HG03280 (cell line): ENCODE results near the gene CFAP74.

Source experiments
- ATAC-seq: cut with Tn5 transposase; IDR thresholded peaks from one replicate; pipeline ENCODE4 v1.9.1; 2021; ENCODE audit warnings: mild to moderate bottlenecking, moderate library complexity; ENCODE audit not compliant: unreplicated experiment

The CFAP74 gene, protein sequence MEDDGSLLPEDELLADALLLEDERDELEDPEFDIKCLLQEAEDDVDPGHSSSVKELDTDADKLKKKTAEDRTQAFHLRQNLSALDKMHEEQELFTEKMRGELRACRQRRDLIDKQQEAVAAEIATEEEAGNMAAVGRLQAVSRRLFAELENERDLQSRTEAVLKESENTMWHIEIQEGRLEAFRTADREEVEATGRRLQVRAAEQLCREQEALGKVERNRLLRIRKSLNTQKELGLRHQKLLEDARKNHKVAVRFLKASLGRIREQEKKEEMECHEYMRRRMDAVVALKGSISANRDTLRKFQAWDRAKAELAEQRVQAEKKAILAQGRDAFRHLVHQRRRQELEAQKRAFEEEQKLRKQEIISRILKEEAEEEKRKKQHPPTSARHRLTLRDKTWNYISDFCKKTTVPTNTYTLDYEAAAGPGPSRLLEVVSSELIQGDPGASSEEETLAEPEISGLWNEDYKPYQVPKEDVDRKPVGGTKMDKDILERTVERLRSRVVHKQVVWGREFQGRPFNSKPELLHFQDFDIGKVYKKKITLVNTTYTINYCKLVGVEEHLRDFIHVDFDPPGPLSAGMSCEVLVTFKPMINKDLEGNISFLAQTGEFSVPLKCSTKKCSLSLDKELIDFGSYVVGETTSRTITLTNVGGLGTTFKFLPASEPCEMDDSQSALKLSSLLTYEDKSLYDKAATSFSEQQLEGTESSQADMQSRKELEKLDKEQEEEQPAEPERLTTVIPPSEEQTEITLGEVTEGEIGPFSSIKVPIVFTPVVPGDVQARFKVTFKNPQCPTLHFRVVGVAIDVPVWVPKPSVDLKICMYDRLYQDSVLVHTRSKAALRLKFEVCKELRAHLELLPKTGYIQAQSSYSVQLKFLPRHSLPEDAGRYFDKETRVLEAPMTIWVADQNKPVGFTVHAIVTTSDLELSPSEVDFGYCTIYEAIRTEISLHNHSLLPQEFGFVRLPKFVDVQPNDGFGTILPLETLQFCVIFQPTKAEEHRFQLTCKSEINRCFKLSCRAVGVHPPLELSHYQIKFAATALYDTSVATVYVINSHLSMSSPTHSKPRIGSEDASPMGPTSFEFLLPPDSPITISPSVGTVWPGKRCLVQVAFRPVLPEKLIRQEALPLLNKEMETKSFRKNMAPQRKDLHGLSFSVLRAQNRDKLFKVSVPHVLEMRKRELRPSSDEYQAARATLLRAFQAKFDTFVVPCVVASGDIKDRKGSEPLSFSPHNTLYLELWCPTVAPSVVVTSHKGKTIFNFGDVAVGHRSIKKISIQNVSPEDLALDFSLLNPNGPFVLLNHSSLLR (N-terminal part only)

DNA sequence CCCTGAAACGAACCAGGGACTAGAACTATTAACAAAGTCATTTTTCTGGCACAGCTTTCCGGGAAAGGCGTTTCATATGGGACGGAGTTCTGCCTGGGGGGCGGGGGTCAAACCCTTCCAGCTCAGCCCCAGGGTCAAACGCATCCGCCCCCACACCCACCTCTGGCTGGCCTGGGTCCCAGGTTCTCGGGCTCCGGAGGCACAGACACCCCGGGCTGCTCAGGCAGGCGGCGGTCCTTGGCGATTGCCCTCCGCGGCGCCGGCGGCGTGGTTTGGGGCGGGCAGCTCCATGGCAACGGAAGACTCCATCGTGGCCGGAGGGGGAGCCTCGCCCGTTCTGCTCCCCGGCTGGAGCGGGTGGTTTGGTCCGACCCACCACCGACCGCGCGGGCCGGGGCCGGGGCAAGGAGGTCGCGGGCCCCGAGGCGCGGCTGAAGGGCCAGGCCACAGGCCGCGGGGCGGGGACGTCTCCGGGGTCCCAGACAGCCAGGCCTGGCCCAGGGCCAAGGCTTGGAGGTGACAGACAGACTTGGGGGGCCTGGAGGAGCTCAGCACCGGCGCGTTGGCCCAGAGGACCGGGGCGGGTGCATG, at the start of gene CFAP74:
CFAP74 (minus strand) TSS at position 246 of the 591 bp plus-strand sequence. CDS start 12,830 bp downstream, outside the sequence.
- no peak for ATAC-seq

DNA sequence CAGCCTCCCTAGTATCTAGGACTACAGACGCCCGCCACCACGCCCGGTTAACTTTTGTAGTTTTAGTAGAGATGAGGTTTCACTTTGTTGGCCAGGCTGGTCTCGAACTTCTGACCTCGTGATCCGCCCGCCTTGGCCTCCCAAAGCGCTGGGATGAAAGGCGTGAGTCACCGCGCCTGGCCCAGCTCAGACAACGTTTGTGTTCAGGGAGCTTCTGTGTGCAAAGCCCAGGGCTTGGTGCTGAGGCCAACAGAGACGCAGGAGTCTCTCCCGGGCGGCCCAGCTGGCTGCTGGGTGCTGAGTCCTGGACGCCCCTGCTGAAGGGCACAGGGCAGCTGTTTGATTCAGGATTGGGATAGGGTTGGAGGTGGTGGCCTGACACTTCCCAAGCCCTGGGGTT, 49.6 kb upstream of the CFAP74 start:
- ATAC-seq = no peak

DNA sequence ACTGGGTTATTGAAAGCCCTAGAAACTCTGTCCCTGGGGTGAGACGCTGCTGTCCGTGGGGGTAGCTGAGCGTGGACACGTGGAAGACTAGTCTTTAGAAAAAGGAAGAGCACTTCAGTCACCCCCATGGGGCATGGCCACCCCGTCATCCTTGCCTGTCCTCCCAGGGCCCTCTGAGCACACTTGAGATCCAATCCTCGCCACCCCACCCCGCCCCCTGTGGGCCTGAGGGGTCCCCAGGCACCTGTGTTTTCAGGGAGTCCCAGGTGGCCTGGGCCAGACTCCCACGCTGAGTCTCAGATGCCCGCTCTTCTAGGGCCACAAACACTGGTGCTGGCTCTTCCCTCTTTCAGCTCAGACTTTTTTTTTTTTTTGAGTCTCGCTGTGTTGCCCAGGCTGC, 49.2 kb upstream of the CFAP74 start:
- ATAC-seq = no peak

DNA sequence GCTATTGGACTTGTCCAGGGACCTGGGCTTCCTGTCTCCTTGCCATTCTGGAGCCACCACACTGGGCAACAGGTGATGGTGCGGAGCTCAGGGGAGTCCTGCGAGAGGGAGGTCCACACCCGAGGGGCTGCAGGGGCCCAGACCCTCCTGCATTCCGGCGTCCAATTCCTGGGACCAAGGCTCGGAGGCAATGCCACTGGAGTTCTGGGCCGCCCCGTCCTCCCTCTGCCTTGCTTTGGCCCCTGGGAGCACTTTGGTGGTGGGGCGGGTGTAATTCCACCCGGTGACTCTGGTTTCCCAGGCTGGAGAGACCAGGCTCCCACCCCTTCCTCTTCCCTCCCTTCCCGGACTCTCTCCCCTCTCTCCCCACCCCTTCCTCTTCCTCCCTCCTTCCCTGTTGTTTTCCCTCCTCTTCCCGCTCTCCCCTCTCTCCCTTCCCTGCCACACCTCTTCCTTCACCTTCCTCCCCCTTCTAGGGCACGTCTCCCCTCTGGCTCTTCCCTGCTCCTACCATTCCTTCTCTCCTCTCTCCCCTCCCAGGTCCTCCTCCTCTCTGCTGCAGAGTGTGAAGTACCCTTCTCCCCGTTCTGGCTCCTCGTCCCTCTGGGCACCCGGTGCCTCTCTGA, 48.6 kb upstream of the CFAP74 start:
- ATAC-seq = no peak

DNA sequence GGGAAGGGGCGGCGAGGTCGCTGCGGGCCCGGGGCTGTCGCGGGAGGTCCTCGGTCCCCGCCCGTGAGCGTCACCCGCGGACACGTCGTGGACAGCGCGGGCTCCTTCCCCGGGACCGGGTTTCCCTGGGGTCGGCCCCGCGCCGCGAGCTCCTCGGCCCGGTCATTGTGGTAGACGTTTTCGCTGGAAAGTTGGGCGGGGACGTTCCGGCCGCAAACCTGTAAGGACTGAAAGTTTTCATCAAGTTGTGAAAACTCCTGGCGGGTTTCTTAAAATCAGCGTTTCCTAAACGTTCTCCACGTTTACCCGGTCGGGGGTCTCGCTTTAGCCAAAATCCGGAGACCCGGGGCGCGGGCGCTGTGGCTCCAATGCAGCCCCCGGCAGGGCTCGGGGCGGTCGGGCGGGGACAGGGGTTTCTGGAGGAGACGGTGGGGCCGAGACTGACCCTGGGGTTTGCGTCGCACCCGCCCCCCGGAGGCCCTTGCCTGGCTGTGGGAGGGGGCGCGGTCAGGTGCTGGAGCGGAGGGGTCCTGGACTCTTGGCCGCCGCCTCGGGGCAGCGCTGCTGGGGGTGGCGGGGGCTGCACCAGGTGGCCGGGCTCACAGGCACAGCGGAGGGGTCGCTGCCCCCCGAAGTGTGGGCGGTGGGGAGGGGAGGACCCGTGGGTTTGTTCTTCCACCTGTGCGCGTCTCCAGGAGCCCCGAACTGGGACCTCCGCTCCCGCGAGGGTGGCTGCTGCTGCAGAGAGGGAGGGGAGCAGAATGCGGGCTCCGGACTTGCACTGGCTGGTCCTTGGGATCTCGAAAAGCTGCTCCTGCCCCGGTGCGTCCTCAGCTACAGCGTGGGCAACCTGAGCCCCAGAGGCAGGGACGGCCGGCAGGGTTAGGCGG, 47.5 kb upstream of the CFAP74 start:
- ATAC-seq = no peak

DNA sequence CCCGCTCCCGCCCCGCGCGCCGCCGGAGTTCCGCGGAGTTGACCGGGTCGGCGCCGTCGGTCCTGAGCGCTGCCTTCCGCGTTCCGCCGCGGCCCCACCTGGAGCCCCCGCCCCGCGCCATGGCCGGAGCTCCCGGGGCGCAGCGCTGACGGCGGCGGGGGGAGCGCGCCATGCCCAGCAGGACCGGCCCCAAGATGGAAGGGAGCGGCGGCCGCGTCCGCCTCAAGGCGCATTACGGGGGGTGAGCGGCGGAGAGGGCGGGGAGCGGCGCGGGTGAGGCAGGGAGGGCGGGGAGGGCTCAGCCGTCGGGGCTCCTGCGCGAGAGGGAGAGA, 46.8 kb upstream of the CFAP74 start:
- ATAC-seq = no peak

DNA sequence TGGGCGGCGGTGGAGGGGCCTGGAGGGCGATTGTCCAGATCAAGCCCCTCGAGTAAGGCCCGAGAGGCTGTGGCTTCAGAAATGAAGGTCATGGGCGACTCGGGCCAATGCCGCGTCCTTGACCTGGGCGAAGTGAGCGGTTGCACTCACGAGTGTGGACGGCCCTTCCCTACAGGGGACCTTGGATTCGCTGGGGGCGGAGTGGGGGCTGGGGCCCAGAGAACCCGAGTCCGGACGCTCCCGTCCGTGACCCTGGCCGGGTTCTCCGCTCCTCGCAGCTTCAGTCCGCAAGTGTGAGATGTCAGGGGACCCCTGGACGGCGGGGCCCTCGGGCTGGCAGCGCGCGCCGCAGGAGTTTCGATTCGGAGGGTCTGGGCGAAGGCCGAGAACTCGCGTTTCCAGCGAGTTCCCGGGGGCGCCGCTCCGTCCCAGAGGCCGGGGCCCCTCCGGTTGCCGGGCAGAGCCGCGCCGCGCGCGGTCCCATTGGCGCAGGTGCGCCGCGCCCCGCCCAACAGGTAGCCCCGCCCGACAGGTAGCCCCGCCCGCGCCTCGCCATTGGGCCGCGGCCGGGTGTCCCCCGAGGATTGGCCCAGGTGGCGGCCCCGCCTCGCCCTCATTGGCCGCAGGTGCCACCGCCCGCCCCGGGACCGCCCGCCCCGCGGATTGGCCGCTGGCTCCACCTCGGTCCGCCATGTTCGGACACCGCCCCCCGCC, 46.3 kb upstream of the CFAP74 start, which contains the start of gene PRKCZ:
PRKCZ (plus strand) TSS at position 694 of the 714 bp plus-strand sequence. CDS start 220 bp downstream, outside the sequence.
- no peak for ATAC-seq

DNA sequence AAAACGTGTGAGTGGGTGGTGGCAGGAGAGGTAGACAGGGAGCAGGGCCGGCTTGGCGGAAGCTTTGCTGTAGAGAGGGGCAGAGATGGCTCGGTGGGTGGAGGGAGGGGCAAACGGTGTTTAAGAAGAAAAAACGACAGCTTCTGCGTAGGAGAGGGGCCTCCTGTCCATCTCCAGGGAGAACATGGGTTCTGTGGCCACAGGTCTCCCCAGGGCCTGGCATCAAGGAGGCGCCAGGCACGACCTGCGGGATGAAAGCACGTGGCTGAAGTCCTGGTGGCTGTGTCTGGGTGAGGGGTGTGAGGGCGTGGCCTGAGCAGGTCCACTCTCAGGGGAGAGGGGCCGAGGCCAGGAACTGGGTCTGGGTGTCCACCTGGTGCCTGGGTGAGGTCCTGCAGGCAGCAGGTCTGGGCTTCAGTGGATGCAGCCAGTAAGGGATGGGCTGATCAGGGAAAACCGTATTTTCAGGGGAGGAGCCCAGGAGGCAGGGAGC, 45.7 kb upstream of the CFAP74 start:
- ATAC-seq = no peak

DNA sequence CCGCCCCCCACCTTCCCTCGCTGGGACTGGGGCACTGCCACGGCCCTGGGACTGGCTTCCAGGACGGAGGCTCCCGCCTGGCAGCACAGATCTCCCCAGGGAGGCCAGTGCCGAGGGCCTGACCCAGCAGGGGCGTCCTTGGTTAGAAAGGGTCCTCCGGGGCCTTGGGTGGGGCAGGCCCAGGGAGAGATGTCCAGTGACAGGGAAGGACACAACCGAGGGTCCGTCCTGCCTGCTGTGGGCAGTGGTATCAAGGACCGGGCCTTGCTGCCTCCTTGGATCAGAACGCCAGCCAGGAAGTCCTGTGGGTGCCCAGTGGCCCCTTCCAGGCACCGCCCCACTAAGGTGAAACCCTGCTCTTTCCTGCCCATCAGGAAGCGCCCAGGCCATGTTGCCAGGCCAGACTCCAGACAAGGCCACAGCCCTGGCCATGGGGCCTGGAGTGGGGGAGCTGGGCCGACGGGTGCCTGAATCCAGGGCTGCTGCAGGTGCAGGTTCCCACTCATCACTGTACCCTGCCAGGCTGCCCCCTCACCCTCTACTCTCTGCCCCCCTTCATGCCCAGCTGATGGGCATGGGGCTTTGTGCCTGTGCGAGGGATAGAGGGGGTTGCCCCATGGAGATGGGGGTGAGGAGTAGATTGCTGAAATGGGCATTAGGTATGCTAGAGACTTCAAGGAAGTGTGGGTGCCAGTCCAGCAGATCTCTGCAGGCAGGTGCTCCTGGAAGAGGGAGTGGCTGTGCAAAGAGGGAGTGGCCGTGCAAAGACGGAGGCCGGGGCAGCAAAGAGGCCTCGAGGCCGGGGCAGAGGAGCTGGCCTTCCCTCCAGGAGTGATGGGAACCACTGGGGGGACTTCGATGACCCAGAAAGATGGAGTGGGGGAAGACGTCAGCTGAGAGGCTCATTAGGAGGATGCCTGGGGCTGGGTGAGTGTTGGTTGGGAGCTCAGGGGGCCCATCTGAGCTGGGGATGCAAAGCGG, 44.5 kb upstream of the CFAP74 start:
- ATAC-seq = no peak

DNA sequence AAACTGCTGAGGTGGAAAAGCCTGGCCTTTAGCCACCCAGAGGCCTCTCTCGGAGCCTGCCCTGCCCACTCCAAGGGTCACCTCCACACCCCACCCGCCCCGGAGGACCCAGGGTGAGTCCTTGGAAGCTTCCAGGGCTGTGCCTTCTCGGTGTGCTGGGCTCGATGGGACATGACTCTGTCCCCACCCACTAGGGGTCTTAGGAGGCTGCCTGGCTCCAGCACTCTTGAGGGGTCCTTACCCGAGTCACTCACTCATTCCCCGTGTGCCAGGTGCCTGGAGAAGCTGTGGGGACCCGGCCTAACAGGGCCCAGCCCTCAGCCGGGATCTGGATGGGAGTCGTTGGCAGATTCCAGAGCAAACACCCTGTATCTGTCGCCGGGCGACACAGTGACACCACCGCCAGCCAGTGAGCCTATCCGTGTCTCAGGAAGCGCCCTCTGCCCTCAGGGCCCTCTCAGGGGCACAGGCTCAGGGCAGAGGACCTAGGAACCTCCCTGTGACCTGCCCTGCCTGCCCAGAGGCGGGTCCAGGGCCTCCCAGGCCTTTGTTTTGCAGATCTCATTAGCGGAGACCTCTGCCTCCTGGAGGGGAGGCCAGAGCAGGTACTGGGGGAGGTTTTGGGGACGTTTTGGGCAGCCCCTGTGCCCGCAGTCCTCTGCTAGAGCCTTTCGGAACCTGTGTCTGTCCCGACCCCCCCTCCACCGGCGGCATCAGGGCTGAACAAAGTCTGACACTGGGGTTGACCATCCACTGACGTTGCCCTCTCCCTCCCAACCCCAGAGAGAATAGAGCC, 43.6 kb upstream of the CFAP74 start:
- ATAC-seq = no peak

DNA sequence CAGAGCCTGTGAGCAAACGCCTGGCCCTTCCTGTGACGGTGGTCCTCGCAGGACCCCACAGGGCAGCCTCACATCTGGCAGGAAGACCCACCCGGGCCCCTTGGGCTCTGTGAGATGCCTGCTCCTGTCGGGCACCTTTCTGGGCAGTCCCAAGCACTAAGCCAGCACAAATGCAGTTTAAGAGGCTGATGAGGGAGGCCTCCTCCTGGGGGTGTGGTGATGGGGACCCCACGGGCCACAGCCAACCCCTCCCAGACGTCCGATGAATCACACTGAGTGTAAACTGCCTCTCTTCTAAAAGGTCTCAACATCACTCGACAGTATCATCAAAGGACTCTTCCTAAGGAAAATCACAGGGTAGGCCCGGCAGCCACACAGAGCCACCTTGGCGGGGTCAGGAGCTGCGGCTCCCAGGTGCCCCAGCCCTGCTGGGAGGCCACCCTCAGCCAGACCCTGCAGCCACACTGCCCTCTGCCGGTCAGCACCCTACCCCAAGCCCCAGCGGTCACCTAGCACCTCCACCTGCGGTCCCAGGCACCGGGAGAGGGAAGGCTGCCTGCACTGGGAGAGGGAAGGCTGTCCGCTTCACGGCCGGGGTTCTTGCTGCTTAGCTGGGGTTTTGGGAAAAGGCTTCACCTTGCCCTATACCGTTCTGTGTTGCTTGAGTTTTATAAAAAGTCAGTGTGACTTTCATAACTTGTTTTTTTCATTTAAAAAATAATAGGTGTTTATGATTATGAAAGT, 42.8 kb upstream of the CFAP74 start:
- ATAC-seq = no peak

DNA sequence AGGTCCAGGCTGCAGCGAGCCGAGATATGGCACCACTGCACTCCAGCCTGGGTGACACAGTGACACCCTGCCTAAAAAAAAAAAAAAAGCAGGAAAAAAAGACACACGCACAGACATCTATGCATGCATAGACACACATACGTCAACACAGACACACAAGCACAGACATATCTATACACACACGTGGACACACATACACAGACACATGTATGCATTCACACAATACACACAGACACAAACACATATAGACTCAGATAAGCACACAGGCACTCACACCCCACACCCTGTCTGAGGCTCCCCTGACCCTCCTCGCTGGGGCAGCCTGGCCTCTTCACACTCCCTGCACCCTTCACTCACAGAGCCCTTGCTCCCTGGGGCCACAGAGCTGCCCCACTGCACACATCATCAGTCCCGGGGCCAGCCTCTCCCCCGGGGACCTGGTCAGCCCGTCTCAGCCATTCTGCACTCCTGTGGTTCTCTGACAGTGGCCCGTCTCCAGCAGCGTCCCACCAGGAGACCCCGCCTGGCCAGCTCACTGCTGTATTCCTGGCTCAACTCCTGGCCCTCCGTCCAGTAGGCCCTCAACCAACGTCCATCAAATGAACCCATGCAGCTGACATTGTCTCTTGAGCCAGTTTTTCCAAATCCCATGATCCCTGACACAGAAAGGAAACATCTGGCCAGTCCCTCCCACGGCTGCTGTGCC, 42.0 kb upstream of the CFAP74 start:
- no peak for ATAC-seq

DNA sequence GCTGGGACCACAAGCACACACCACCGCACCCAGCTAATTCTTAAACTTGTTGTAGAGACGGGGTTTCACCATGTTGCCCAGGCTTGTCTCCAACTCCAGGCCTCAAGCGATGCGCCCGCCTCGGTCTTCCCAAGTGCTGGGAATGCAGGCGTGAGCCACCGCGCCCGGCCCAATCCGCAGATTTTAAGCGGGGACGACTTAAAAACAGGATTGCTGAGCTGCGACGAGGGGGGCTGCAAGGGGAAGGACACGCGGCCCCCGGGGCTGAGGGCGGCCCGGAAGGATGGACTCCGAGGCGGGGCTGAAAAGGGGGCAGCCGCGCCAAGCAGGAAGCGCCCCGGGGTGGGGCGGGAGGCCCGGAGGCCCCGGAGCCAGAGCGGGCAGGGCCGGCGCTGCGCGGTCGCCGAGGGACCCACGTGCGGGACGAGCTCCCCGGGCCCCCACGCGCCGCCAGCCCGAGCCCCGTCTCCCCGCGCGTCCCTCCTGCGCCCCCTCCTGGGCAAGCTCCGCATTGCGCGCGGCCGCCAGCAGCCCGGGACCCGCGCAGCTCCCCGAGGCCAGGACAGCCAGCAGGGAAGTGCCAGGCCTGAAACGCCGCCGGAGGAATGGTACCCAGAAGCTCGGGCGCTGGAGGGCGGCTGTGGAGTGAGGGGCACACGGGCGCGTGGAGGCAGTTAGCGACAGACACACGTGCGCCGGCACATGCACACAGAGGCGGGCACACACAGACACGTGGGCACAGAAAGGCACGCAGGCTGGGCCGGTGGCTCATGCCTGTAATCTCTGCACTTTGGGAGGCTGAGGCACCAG, 41.1 kb upstream of the CFAP74 start:
- ATAC-seq = no peak

DNA sequence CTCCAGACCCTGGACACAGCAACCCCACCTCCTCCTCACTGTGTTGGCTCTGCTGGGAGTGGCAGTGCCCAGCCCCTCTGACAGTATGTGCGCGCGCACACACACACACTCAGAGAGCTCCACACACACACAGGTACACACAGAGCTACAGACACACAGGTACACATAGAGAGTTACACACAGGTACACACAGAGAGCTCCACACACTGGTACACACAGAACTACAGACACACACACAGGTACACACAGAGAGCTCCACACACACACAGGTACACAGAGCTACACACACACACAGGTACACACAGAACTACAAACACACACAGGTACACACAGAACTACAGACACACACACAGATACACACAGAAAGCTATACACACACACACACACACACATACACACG, 40.3 kb upstream of the CFAP74 start:
- no peak for ATAC-seq
